ENCODE measurements around the gene ALK. TPM values are rescaled to one million over a fixed set of nuclear protein-coding genes. Genes with fewer than 3 reads are reported as not detected.

The ALK gene
- total and polyA plus RNA-seq, 10 of the 15 experiments (the other 5 are each of a cell fraction or from before 2014, with no cell fraction given) = 0.11 TPM; not detected in 9

DNA sequence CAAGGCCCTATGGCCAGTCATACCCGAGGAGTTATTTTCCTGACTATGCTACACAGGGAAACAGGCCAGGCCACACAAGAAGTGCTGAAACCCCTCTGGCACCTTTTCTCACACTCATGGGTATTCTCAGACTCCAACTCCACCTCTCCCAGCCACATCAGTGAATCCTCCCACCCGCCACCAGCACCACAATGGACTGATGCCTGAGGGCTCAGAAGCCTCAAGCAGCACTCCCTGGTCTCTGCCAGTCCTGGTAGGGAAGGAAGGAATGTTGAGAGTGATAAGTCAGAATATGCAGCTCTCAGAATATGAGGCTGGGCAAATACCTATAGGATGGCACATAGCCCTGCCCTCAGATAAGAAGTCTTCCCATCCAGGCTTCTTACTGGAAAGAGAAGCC, 391.1 kb downstream of the ALK start (continued):
- TF ChIP-seq SIX5 (IDR thresholded peaks at IDR 0.05; ENCODE audit: low read depth, low read length, severe bottlenecking) (no peak), ZNF687 (IDR thresholded peaks at IDR 0.05) (no peak), EED (IDR thresholded peaks at IDR 0.05; ENCODE audit: low read depth) (no peak), PAX5 (IDR thresholded peaks at IDR 0.05; ENCODE audit: borderline replicate concordance, low read depth, low read length) (no peak), FOXM1 (IDR thresholded peaks at IDR 0.05; ENCODE audit: low read depth, low read length) (no peak)

- Histone ChIP-seq H3K9ac (ENCODE audit: control insufficient read depth, insufficient read depth, low read length) (no peak overlapping the region), H2AFZ (ENCODE audit: control insufficient read depth, low read depth, low read length) (no peak overlapping the region), H3K4me1 (ENCODE audit: control insufficient read depth, insufficient read depth, low read length) (no peaks in the 10 kb centered on the region), H3K4me3 (no peak overlapping the region), H3K27ac (ENCODE audit: control insufficient read depth, insufficient read depth) (no peak overlapping the region), H3K27me3 (replicated peaks in 1 of 2; ENCODE audit: control insufficient read depth in 2 of 2, insufficient read depth in 2 of 2, low read length in 1 of 2) (peaks cover 2 to 3% of the 10 kb centered on the region in 2 experiments; a peak in 3 of 4 replicates), H3K36me3 (ENCODE audit: control insufficient read depth in 2 of 2, insufficient read depth in 2 of 2, low read length in 1 of 2) (no peaks in the 10 kb centered on the region), H3K9me3 (replicated peaks; ENCODE audit: control insufficient read depth, insufficient read depth, low read length) (no peaks in the 10 kb centered on the region), H3K79me2 (ENCODE audit: control insufficient read depth, insufficient read depth, low read length) (no peaks in the 10 kb centered on the region), H4K20me1 (ENCODE audit: control insufficient read depth, insufficient read depth) (no peaks in the 10 kb centered on the region), H3K4me2 (ENCODE audit: control insufficient read depth, insufficient read depth) (no peak overlapping the region)
- 13% methylated on average over 18 of the region's 18 CpGs for WGBS (ENCODE audit: insufficient coverage, insufficient replicate concordance, low lambda C conversion rate, missing lambda C conversion rate)
- in situ Hi-C loops (cut with MboI) = no loop called here
- RAD21 ChIA-PET (ENCODE audit: unreplicated experiment) = no interaction called here
- BruUV-seq (replicated peaks) = no TSS peak
- ATAC-seq (no peak), DNase-seq (ENCODE audit: low read depth, low spot score) (no peak), FAIRE-seq (no peak)
- SMC1A ChIA-PET (ENCODE audit: uncharacterized antibody, unreplicated experiment) = no interaction called here
- intact Hi-C loops (cut with micrococcal nuclease; ENCODE audit: unreplicated experiment) = no loop called here
- POLR2A ChIA-PET = no interaction called here
- no peak for TF ChIP-seq ESRRA (IDR thresholded peaks at IDR 0.05; ENCODE audit: low read length)
- CTCF ChIA-PET = no interaction called here
These were observed 392.4 kb downstream of the ALK start for GRCh38 chr2:29528891-29529520.

Data from GM12878 (cell line).